HG02943 (cell line): ENCODE measurements around the gene RAP1GAP2.
"Not testable (repeated sequence)": the region's sequence is repeated elsewhere in the genome, so short reads cannot be mapped to it uniquely, and the experiment has no call there.

Experiments
- ATAC-seq: cut with Tn5 transposase; IDR thresholded peaks from one replicate; pipeline ENCODE4 v1.9.1; 2021; ENCODE audit warnings: mild to moderate bottlenecking, low read depth, moderate library complexity; ENCODE audit not compliant: unreplicated experiment

Gene RAP1GAP2

DNA sequence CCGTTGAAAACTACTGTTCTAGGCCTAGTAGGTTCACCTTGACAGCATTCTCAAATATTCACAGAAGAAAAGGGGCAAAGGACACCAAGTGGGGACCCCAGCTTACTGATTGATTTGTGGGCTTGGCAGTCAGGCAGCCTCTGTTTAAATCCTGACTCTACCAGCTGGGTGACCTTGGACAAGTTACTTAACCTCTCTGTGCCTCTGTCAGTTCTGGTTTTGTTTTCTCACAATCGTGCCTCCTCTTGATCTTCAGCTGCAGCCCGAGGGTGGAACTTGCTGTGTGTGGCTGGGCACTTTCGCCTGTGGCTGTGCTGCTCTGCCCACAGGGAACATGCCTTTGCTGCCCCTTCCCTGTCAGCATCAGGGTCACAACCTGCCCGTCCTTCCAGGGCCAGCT is 17.8 kb downstream of the RAP1GAP2 start:
- peak; percentile 20 for ATAC-seq

DNA sequence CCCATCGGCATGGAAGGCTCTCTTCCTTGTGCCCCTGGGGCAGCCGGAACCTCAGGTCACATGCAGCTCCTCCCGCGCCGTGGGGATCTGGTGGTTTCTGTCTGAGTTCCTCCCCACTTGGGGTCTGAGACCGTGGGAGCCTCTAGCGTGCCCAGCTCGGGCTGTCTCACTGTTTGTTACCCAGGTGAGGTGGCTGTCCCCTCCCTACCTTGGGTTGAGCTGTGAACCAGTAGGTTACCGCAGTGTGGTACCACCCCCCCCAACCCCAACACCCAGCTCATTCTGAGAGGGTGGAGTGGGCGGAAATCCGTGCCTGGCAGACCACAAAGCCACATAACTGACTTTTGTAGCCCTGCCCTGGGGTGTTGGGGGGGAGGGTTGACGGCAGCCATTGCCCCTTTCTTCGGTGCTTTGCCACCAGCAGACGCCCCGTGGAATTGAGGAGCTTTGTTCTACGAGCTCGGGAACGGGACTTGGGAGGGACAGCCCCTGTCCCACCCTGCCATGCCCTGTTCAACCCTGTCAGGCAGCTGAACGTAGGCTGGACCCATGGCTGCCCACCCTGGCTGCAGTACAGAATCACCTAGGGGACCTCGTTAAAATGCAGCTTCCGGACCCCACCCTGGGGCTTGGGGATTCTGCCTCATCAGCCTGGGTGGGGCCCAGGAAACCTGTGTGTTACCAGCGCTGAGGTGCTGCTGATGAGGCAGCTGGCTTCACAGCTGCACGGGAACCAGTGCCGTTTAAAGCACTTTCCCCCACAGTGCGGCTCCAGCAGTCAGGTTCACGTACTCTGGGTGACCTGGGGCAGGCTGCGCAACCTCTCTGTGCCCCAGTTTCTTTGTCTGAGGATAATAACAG is 18.5 kb downstream of the RAP1GAP2 start:
- peak; percentile 53 for ATAC-seq

DNA sequence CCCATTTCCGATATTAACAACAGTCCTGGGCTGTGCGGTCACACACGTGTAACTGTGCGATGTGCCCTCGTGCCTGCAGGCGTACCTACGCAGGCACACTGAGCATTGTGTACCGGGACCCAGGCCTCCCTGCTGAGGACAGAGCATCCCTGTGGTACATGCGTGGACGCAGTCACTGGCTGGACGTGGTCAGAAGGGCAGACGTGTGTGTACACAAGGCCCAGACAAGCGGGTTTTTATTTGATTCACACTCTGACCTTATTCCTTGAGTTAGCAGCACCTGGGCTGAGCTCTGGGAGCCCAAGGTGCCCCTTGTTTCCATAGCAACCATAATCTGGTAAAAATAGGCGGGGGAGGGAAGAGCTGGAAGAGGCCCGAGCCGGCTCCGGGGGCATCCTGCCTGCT is 19.5 kb downstream of the RAP1GAP2 start:
- ATAC-seq, result no peak

DNA sequence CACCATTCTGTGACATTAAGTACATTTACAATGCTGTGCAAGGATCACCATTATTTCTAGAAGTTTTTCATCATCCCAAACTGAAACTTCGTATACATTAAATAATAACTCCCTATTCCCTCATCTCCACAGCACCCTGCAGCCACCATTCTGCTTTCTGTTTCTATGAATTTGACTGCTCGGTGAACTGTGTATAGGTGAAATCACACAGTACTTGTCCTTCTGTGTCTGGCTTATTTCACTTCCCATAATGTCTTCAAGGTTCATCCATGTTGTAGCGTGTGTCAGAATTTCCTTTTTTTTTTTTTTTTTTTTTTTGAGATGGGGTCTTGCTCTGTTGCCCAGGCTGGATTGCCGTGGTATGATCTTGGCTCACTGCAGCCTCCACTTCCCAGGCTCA is 20.4 kb downstream of the RAP1GAP2 start:
- ATAC-seq, result no peak

DNA sequence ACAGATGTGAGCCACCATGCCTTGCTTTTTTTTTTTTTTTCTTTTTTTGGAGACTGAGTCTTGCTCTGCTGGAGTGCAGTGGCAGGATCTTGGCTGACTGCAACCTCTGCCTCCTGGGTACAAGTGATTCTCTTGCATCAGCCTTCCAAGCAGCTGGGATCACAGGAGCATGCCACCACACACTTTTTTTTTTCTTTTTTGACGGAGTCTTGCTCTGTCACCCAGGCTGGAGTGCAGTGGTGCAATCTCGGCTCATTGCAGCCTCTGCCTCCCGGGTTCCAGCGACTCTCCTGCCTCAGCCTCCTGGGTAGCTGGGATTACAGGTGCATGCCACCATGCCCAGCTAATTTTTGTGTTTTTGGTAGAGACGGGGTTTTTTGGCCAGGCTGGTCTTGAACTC is 23.1 kb downstream of the RAP1GAP2 start:
- not testable (repeated sequence) for ATAC-seq

DNA sequence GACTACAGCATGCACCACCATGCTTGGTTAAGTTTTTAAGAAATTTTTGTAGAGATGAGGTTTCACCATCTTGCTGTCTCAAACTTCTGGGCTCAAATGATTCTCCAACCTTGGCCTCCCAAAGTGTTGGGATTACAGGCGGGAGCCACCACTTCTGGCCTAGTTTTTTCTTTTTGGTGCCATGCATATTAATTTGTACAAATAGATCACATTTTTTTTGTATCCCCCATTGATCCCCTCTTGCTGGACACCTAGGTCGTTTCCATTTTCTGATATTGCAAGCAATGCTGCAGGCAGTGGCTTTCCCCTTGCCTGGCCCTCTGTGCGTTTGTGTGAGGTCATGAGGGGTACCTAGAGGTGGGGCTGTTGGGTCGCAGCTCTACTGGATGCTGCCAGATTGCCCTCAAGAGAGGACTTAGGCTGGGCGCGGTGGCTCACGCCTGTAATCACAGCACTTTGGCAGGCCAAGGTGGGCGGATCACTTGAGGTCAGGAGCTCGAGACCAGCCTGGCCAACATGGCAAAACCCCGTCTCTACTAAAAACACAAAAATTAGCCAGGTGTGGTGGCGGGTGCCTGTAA is 23.8 kb downstream of the RAP1GAP2 start:
- no peak for ATAC-seq

DNA sequence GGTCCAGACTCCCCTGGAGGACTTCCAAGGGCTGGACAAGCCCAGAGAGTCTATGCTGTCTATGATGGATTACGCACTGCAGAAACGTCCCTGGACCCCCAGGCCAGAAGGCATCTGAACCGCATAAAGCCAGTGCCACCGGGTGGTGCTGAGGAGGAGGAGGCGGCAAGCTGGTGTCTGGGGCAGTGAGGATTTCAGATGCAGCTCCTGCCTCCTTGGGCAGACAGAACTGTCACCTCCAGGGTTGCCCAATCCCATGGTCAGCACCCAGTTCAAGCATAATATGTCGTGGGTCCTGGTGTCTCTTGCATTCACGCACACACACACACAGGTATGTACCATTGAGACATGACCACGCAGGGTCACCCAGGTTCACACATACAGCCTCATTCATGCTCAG is 25.6 kb downstream of the RAP1GAP2 start:
- no peak for ATAC-seq

DNA sequence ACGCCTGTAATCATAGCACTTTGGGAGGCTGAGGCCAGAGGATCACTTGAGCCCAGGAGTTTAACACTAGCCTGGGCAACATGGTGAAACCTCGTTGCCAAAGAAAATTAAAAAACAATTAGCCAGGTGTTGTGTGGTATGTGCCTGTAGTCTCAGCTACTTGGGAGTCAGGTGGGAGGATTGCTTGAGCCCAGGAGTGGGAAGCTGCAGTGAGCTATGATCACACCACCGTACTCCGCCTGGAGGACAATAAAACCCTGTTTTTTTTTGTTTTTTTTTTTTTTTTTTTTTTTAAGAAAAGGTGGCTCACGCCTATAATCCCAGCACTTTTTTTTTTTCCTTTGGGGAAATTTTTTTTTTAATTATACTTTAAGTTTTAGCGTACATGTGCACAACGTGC is 26.1 kb downstream of the RAP1GAP2 start:
- ATAC-seq, result no peak

DNA sequence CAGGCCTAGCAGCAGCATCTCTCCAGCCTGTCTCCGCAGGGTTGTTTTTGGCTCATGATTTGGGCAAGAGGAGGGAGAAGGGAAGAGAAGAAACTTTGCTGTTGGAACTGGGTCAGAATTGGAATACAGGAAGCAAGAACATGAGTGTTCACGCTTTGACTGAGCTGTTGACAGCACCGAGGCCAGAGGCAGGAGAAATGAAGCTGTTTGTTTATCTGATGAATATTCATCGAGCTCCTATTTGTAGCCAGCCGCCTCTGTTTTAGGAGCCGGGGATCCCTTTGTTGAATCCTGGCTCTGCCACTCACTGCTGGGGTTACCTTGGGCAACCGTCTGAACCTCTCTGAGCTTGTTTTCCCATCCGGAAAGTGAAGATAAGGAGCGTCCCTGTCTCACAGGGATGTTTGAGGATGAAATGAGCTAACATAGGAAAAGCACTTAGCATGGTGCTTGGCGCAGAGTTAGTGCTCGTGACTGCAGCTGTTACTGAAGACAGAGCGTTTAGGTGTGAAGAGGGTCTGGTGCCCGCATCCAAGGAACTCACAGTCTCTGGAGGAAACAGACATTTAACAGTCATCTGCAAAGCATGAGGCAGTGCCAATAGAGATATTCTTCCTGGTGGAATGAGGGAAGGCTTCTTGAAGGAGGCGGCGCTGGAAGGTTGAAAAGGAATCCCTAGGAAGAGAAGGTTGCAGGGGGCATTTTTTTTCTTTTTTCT is 29.2 kb downstream of the RAP1GAP2 start:
- ATAC-seq, result no peak

DNA sequence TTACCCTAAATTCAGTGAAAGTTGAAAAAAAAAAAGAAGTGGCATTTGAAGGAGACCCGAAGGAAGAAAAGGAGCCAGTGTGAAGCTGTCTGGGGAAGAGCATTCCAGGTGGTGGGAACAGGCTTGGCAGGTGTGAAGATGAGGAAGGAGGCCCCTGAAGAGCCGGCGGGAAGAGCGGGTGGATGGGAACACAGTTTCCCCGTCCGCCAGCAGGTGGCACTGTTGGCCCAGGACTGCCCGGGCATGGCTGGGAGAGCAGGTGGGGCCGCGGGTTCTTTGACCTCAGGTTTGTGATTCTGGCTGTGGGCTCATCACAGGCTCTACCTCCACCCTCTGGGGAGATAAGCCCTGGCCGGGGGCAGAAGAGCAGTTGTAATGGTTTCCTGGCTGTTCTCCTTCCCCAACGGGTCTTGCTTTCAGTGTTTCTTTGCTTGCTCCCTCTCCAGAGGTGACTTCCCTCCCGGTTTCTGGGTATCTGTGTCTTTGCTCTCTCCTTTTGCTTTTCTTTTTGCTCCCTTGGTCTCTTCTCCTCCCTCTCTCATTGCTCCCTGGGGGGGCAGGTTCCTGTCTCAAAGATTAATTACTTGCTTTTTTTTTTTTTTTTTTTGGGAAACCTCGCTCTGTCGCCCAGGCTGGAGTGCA is 32.3 kb downstream of the RAP1GAP2 start:
- no peak for ATAC-seq

DNA sequence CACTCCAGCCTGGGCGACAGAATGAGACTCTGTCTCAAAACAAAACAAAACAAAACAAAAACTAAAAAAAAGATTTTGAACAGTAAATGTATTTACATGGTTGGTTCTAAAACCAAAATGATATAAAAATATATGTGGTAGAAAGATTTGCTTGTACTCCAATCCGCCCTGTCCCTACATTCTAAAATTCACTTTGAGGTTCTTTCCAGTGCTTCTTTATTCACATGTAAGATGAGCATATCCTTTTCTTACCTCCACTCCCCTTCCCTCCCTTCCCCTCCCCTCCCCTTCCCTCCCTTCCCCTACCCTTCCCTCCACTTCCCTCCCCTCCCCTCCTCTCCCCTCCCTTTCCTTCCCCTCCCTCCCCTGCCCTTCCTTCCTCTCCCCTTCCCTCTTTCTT is 34.4 kb downstream of the RAP1GAP2 start:
- ATAC-seq, result no peak

DNA sequence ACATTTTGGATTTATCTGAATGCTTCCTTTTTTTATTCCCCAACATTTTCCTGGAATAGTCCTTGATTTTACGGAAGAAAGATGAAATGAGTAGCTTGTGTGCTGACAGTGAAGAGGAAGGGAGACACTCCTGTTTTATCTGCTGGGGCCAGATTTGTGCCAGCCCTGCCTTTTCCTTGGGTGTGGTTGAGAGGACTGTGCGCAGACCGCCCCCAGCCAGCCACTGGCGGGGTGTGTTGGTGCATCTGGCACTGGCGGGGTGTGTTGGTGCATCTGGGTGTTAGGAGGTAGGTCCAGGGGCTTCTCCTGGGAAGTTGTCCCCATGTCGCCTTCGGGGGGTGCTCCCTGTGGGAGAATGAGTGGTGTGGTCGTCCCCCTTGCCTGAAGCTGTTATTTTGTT is 39.5 kb downstream of the RAP1GAP2 start:
- ATAC-seq, result no peak

DNA sequence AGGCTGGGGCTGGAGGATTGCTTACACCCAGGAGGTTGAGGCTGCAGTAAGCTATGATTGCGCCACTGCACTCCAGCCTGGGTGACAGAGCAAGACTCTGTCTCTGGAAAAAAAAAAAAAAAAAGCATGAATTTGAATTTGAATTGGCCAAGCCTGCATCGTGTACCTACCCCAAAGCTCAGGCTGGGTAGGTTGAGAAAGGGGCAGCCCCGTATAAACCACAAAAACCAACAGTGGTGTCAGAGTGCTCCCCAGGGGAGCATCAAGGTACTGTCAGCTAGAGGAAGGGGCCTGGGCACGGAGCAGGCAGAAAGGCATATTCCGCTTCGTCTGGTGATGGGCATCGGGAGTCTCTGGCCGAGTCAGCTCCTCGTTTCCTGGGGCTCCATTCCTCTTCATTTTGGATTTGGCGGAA is 40.9 kb downstream of the RAP1GAP2 start:
- ATAC-seq, result no peak

DNA sequence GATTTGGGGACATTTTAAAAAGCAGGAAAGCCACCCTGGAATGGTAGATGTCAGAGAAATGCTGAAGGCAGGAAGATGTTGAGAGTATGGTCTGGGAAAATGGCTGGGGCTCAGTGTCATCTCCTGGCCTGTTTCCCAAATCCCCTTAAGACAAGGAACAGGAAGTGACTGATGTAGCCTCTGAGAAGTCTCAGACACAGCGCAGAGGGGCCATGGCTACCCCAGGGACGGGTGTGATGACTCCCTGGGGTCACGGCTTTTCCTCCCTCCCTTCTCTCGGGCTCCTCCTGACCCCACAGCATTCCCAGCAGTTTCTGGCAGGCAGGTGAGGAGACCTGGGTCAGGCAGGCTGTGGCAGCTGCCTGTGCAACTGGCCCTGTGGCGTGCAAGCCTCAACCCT is 45.4 kb downstream of the RAP1GAP2 start:
- ATAC-seq, result no peak

DNA sequence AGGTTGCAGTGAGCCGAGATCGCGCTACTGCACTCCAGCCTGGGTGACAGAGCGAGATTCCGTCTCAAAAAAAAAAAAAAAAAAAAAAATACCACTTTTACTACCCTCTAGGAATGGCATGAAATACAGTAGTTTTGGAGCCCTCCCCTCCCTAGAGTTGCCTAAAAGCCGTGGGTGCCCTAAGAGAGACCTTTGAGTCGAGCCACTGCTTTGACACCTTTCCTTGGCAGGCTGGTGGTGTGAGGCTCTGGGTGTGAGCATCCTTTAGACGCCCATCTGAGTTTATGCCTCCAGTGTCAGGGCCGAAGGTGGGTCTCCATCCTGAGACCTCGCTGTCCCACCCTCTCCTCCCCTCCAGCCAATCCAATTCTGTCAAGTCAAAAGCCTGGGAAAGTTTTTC is 46.2 kb downstream of the RAP1GAP2 start:
- no peak for ATAC-seq

DNA sequence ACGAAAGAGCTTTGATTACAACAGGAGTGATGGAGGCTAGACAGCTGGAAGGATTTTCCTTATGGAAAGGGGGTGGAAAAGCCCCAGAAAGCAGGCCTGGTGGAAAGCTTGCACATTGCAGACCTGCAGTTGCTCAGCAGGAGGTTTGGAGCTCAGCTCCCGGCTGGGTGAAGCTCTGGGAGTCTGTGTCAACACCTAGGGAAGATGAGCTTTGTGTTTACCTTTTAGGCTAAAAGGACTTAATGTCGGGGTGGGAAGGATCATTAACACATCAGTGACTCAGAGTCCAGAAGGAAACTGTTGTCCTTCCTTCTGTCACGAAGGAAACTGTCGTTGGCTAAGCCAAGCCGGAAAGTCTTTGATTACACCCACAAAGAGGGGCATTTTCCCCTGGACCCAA is 48.2 kb downstream of the RAP1GAP2 start:
- ATAC-seq, result no peak

DNA sequence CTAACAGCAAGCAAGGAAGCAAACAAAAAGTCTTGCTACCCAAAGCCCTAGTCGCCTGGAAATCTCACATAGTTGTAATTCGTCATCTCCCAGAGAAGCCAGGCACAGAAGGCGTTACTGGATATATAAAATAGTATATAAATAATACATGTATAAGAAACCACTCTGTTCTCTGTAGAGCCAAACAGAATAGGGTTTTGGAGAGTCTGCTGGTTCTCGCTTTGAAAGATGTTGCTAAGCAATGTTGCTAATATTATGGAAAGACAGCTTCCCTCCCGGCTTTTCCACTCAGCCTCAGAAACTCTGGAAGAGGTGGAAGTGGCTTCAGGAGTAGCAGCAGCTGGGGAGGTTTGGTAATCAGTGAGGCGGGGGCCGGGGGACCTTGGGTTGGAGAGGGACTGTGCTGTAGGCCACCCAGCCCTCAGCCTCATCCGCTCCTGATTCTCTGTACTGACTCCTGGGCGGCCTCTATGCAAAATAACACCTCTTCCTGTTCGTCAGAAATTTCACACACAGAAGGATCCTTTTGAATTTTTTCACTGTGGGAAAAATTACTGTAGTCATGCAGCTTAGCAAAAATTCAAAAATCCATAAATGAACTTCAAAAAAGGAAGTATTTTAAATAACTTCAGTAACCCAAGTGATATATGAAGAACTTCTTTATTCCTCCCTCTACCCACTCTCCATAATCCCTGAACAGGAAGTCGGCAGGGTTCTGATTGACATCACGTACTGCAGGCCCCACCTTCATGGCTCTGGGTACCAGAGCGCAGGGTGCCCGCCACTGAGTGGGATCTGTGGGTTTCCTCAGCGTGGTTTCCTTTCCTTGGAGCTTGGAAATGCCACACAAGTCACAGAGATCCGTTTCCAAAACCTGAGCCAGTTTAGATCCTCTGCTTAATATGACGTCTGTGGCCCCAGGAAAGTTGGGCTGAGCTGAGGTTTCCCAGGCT is 51.4 kb downstream of the RAP1GAP2 start:
- no peak for ATAC-seq

DNA sequence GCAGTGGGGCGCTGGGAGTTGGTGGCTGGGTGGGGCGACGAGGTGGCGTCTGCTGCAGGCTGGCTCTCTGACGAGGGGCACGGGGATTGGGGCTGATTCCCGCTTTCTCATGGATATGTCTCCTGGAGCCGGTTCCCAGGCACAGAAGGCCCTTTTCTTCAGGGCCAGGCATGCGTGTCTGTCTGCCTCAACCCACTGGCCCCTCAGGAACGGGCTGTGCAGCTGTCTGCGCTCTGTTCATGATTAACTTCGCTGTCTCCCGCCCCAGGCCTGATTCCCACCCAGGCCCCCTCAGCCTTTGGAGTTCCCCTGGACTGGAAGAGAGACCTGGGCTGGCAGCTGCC is 53.1 kb downstream of the RAP1GAP2 start:
- no peak for ATAC-seq

DNA sequence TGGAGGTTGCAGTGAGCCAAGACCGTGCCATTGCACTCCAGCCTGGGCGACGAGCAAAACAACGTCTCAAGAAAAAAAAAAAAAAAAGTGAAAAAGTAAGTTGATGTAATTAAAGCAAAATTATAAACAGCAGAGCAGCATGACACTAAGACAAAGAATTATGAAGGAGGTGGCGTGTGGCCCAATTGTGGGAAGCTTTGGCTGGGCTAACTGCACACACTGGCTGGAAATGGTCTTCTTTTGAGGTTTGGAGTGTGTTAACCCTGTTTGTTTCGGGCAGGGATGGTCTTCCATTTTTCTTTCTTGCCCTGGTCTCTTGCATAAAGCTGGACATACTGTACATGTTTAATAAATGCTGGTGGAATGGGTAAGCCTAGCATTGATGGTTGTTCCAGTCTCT is 54.8 kb downstream of the RAP1GAP2 start:
- no peak for ATAC-seq

DNA sequence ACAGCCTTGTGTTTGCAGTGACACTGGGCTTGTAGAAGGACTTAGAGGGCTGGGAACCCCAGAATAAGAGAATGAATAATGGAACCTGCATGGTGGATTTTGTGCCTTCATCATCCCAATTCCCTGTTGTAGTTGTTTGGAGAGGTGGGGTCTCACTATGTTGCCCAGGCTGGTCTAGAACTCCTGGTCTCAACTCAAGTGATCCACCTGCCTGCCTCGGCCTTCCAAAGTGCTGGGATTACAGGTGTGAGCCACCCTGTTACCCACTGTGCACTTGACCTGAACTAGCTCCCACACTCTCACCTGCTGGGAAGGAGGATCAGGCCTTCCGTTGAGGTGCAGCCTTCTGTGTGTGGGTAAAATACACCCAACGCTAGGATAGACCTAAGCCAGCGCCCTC is 55.4 kb downstream of the RAP1GAP2 start:
- no peak for ATAC-seq
